Measurements from ENCODE around the gene MYD88. TPM values are rescaled to one million over a fixed set of nuclear protein-coding genes. Genes with fewer than 3 reads are reported as not detected.
"Not testable (repeated sequence)": the region's sequence is repeated elsewhere in the genome, so short reads cannot be mapped to it uniquely, and the experiment has no call there.

MYD88 gene
- total and polyA plus RNA-seq, 9 of the 15 experiments (the other 6 are each of a cell fraction or from before 2014, with no cell fraction given) = 3.2 to 47.3 (median 27.6) TPM

GRCh38 chr3:38133557-38134405 lies 4.7 kb upstream of the MYD88 start:
- peaks cover 67% of the 10 kb centered on the region for H3K36me3 ChIP-seq (ENCODE audit: control insufficient read depth, insufficient read depth, low read length)
- no peak overlapping the region for H3K27ac ChIP-seq (ENCODE audit: extremely low read depth, low read depth, low read length)
- in situ Hi-C loops (cut with MboI) (loop anchor here (10.0 kb wide), 2 partner anchors 211 to 341 kb away; partner anchors contain the start of gene XYLB), intact Hi-C loops (cut with micrococcal nuclease) (loop anchor here (10.0 kb wide), 3 partner anchors 91 to 521 kb away; no protein-coding TSS in a partner anchor)
- DNase-seq (ENCODE audit: extremely low read depth in 1 of 4, low spot score in 3 of 4) = no peak
- H3K9me3 ChIP-seq (replicated peaks; ENCODE audit: control insufficient read depth, insufficient read depth, low read depth, low read length) = no peaks in the 10 kb centered on the region
- no peak overlapping the region for H2AFZ ChIP-seq (ENCODE audit: low read depth, low read length)
- peaks cover 4% of the 10 kb centered on the region; the same call in 1 of the 2 replicates for H4K20me1 ChIP-seq (replicated peaks; ENCODE audit: control insufficient read depth, insufficient read depth, low read length)
- BruUV-seq (replicated peaks) = TSS peak; percentile 24
- POLR2A ChIA-PET = interaction anchor here (0.7 kb wide), 1 partner anchor 11 kb away, joined by 3 read pairs; no protein-coding TSS in a partner anchor
- TF ChIP-seq NR3C1 (CRISPR knock-in tag; IDR thresholded peaks at IDR 0.05) (no peak), SMARCE1 (IDR thresholded peaks at IDR 0.05) (no peak), ZNF175 (CRISPR knock-in tag; IDR thresholded peaks at IDR 0.05; ENCODE audit: low read depth) (no peak), TRIM28 (IDR thresholded peaks at IDR 0.05) (no peak), ATF7 (IDR thresholded peaks at IDR 0.05) (no peak), CXXC5 (CRISPR knock-in tag; IDR thresholded peaks at IDR 0.05) (no peak), COPS2 (conservative IDR thresholded peaks at IDR 0.05) (no peak), RAD51 (IDR thresholded peaks at IDR 0.05; ENCODE audit: borderline replicate concordance, low read depth) (no peak), SETDB1 (IDR thresholded peaks at IDR 0.05; ENCODE audit: low read length) (no peak)
- H3K4me2 ChIP-seq (ENCODE audit: insufficient read depth, low read length) = no peak overlapping the region
- H3K4me3 ChIP-seq = no peak overlapping the region
- H3K9ac ChIP-seq (ENCODE audit: insufficient read depth in 1 of 2, low read depth in 2 of 2, low read length in 2 of 2) = peak overlapping the region in 1 of 2 experiments; percentile 38; a peak in 2 of 4 replicates
- H3K4me1 ChIP-seq (replicated peaks in 1 of 2; ENCODE audit: control insufficient read depth in 2 of 2, insufficient read depth in 2 of 2, low read length in 2 of 2) = peaks cover 13 to 24% of the 10 kb centered on the region in 2 experiments; a peak in 4 of 5 replicates
- 90% methylated on average over 10 of the region's 10 CpGs for WGBS (ENCODE audit: insufficient coverage, low coverage, missing lambda C conversion rate)
- CTCF ChIA-PET (ENCODE audit: low intra/inter-chr PET ratio) = no interaction called here
- peaks cover 30% of the 10 kb centered on the region for H3K79me2 ChIP-seq (ENCODE audit: control insufficient read depth, insufficient read depth, low read length)
- H3K27me3 ChIP-seq (ENCODE audit: control insufficient read depth in 2 of 2, insufficient read depth in 2 of 2, low read length in 2 of 2) = no peaks in the 10 kb centered on the region; a peak in 1 of 5 replicates
- H3K9me1 ChIP-seq (ENCODE audit: control insufficient read depth, insufficient read depth, low read length) = no peaks in the 10 kb centered on the region
- FAIRE-seq = peak; percentile 61
- no peak for ATAC-seq

GRCh38 chr3:38134517-38135143 lies 3.8 kb upstream of the MYD88 start:
- H3K27ac ChIP-seq (ENCODE audit: extremely low read depth, low read depth, low read length); DNase-seq (ENCODE audit: extremely low read depth in 1 of 4, low spot score in 3 of 4); H3K9me3 ChIP-seq (replicated peaks; ENCODE audit: control insufficient read depth, insufficient read depth, low read depth, low read length); BruUV-seq (replicated peaks); H2AFZ ChIP-seq (ENCODE audit: low read depth, low read length); H3K27me3 ChIP-seq (ENCODE audit: control insufficient read depth in 2 of 2, insufficient read depth in 2 of 2, low read length in 2 of 2); H3K9me1 ChIP-seq (ENCODE audit: control insufficient read depth, insufficient read depth, low read length); POLR2A ChIA-PET; ATAC-seq; FAIRE-seq; H3K4me2 ChIP-seq (ENCODE audit: insufficient read depth, low read length); H3K9ac ChIP-seq (ENCODE audit: insufficient read depth in 1 of 2, low read depth in 2 of 2, low read length in 2 of 2); H3K4me3 ChIP-seq; H4K20me1 ChIP-seq (replicated peaks; ENCODE audit: control insufficient read depth, insufficient read depth, low read length); CTCF ChIA-PET (ENCODE audit: low intra/inter-chr PET ratio): not testable (repeated sequence)
- Histone ChIP-seq H3K79me2 (ENCODE audit: control insufficient read depth, insufficient read depth, low read length) (peaks cover 38% of the 10 kb centered on the region), H3K36me3 (ENCODE audit: control insufficient read depth, insufficient read depth, low read length) (peaks cover 59% of the 10 kb centered on the region), H3K4me1 (replicated peaks in 1 of 2; ENCODE audit: control insufficient read depth in 2 of 2, insufficient read depth in 2 of 2, low read length in 2 of 2) (peaks cover 18 to 31% of the 10 kb centered on the region in 2 experiments; a peak in 4 of 5 replicates)
- intact Hi-C loops (cut with micrococcal nuclease) (loop anchor here (5.0 to 10.0 kb wide), 5 partner anchors 90 to 520 kb away; partner anchors contain the start of gene XYLB), in situ Hi-C loops (cut with MboI) (loop anchor here (10.0 kb wide), 2 partner anchors 210 to 340 kb away; partner anchors contain the start of gene XYLB)
- 89% methylated on average over 10 of the region's 10 CpGs for WGBS (ENCODE audit: insufficient coverage, low coverage, missing lambda C conversion rate)
